Endodermal cell (in vitro differentiated cells): Measurements from ENCODE around the gene NCKAP5. TPM values are rescaled to one million over a fixed set of nuclear protein-coding genes. Genes with fewer than 3 reads are reported as not detected.

ENCODE experiments used
- DNase-seq: peaks from one replicate; pipeline ENCODE4 v3.0.0-alpha.2; 2017
- H3K27ac ChIP-seq: 2 replicates; pipeline ENCODE4 v1.5.1; 2013; ENCODE audit warnings: mild to moderate bottlenecking, low read depth, low read length, moderate library complexity
- H3K27me3 ChIP-seq: 2 replicates; pipeline ENCODE4 v1.6.1; 2013; ENCODE audit warnings: mild to moderate bottlenecking, low read length, moderate library complexity; ENCODE audit not compliant: insufficient read depth, control insufficient read depth, poor library complexity, severe bottlenecking
- H3K36me3 ChIP-seq: 2 replicates; pipeline ENCODE4 v1.7.0; 2013; ENCODE audit warnings: mild to moderate bottlenecking, low read length, moderate library complexity; ENCODE audit not compliant: control insufficient read depth, insufficient read depth
- H3K4me1 ChIP-seq: one replicate; pipeline ENCODE4 v1.7.0; 2013; ENCODE audit warnings: low read length; ENCODE audit not compliant: control insufficient read depth, insufficient read depth
- H3K4me3 ChIP-seq: 2 replicates; pipeline ENCODE4 v1.5.1; 2013; ENCODE audit warnings: mild to moderate bottlenecking, low read length, moderate library complexity
- H3K9ac ChIP-seq: 2 replicates; pipeline ENCODE4 v1.6.1; 2013; ENCODE audit warnings: mild to moderate bottlenecking, low read length, moderate library complexity; ENCODE audit not compliant: poor library complexity, severe bottlenecking; ENCODE audit errors: extremely low read depth
- H3K9me3 ChIP-seq: 2 replicates; pipeline ENCODE4 v1.6.1; 2013; ENCODE audit warnings: mild to moderate bottlenecking, low read length, moderate library complexity; ENCODE audit not compliant: control insufficient read depth
- H3K27ac Mint-ChIP-seq: 2 replicates; pipeline ENCODE4 v1.8.0; 2020; ENCODE audit warnings: mixed read lengths
- H3K27me3 Mint-ChIP-seq: 2 replicates; pipeline ENCODE4 v1.8.0; 2021; ENCODE audit warnings: mild to moderate bottlenecking, mixed read lengths; ENCODE audit not compliant: insufficient read depth
- H3K36me3 Mint-ChIP-seq: 2 replicates; pipeline ENCODE4 v1.8.0; 2020; ENCODE audit warnings: low read depth, mixed read lengths
- H3K4me1 Mint-ChIP-seq: 2 replicates; pipeline ENCODE4 v1.8.0; 2020; ENCODE audit warnings: mixed read lengths
- H3K4me3 Mint-ChIP-seq: 2 replicates; pipeline ENCODE4 v1.8.0; 2020; ENCODE audit warnings: mild to moderate bottlenecking, moderate library complexity, mixed read lengths
- H3K9me3 Mint-ChIP-seq: 2 replicates; pipeline ENCODE4 v1.8.0; 2020; ENCODE audit warnings: mild to moderate bottlenecking, mixed read lengths
- CTCF ChIP-seq: fragments of 200-600 bp; sonication (generic); conservative IDR thresholded peaks from 2 replicates; pipeline ENCODE4 v1.5.0; 2021; ENCODE audit warnings: antibody characterized with exemption, mild to moderate bottlenecking
- WGBS, 2 experiments: methylation state at CpG; one replicate each; pipeline versions ENCODE4 v1.1.5 to v1.1.7; 2013; ENCODE audit warnings: missing lambda C conversion rate in 2 of 2, mixed read lengths in 1 of 2; ENCODE audit not compliant: insufficient coverage in 1 of 2, insufficient read length in 1 of 2; 5-methylcytosine and 5-hydroxymethylcytosine counted together
- total RNA-seq, 2 donors: library from RNA; stranded (reverse); fragmentation: NEBNext Ultra II Directional in 1 of 2; extraction: Animal tissue kit (Norgen Biotek cat#: 25700) in 1 of 2; gene quantifications; 2 replicates in 1 of 2; 3 replicates in 1 of 2; pipeline ENCODE4 v1.2.1, GENCODE V29; 2021

NCKAP5 gene
- total RNA-seq, 2 donors from 2014 or later = 0.58 to 0.92 TPM

- no peak for DNase-seq
- no peak overlapping the region for H3K27ac ChIP-seq
- Mint-ChIP-seq H3K4me1 (no peaks in the 10 kb centered on the region), H3K36me3 (no peaks in the 10 kb centered on the region), H3K27ac (no peak overlapping the region), H3K9me3 (no peaks in the 10 kb centered on the region), H3K27me3 (peaks cover 12% of the 10 kb centered on the region), H3K4me3 (no peak overlapping the region)
- peaks cover 2% of the 10 kb centered on the region for H3K27me3 ChIP-seq
- no peaks in the 10 kb centered on the region for H3K4me1 ChIP-seq
- no peak for TF ChIP-seq CTCF
- WGBS, 2 experiments = 62 to 81% methylated on average over 3 to 4 of the region's 4 CpGs
- no peak overlapping the region for H3K4me3 ChIP-seq
- no peaks in the 10 kb centered on the region for H3K36me3 ChIP-seq
- no peak overlapping the region for H3K9ac ChIP-seq
- no peaks in the 10 kb centered on the region for H3K9me3 ChIP-seq
These were observed 779.9 kb downstream of the NCKAP5 start for GRCh38 chr2:132788310-132788838.

- TF ChIP-seq CTCF = no peak
- no peak overlapping the region for H3K4me3 ChIP-seq
- WGBS, 2 experiments = 89 to 100% methylated on average over 2 to 11 of the region's 11 CpGs
These were observed 784.4 kb downstream of the NCKAP5 start for GRCh38 chr2:132783883-132784282.

GRCh38 chr2:132782176-132782783 lies 786.0 kb downstream of the NCKAP5 start:
- Mint-ChIP-seq H3K9me3 (no peaks in the 10 kb centered on the region), H3K36me3 (no peaks in the 10 kb centered on the region), H3K27me3 (peaks cover 25% of the 10 kb centered on the region), H3K4me3 (no peak overlapping the region), H3K4me1 (peaks cover 16% of the 10 kb centered on the region), H3K27ac (no peak overlapping the region)
- no peaks in the 10 kb centered on the region for H3K36me3 ChIP-seq
- H3K4me3 ChIP-seq = no peak overlapping the region
- H3K9ac ChIP-seq = no peak overlapping the region
- H3K27ac ChIP-seq = no peak overlapping the region
- no peaks in the 10 kb centered on the region for H3K9me3 ChIP-seq
- TF ChIP-seq CTCF = no peak
- H3K4me1 ChIP-seq = peaks cover 5% of the 10 kb centered on the region
- 92 to 100% methylated on average over 2 to 7 of the region's 7 CpGs for WGBS, 2 experiments
- no peak for DNase-seq
- peaks cover 10% of the 10 kb centered on the region for H3K27me3 ChIP-seq

More at GRCh38 chr2:132783883-132784282, 784.4 kb downstream of the NCKAP5 start:
- Mint-ChIP-seq H3K9me3 (no peaks in the 10 kb centered on the region), H3K27ac (no peak overlapping the region), H3K36me3 (no peaks in the 10 kb centered on the region), H3K4me3 (no peak overlapping the region), H3K4me1 (peaks cover 13% of the 10 kb centered on the region), H3K27me3 (peaks cover 25% of the 10 kb centered on the region)
- Histone ChIP-seq H3K27ac (no peak overlapping the region), H3K27me3 (peaks cover 10% of the 10 kb centered on the region), H3K4me1 (peaks cover 5% of the 10 kb centered on the region), H3K9me3 (no peaks in the 10 kb centered on the region), H3K9ac (no peak overlapping the region), H3K36me3 (no peaks in the 10 kb centered on the region)
- DNase-seq = no peak
